Endometrial microvascular endothelial cells (primary cell): Measurements from ENCODE around the gene FAM234B. TPM values are rescaled to one million over a fixed set of nuclear protein-coding genes. Genes with fewer than 3 reads are reported as not detected.

Experiments used
- in situ Hi-C: cut with HindIII; loops from 2 replicates; pipeline ENCODE4 v1.10.0; 2017; ENCODE audit warnings: low sequenced_read_pairs, low pct_unique_long_range_greater_than_20kb; ENCODE audit errors: inconsistent ontology term
- total RNA-seq: library from RNA; depleted of rRNA; stranded (reverse); fragments of >200 nt; gene quantifications from one replicate; pipeline ENCODE4 v1.2.3, GENCODE V29; 2015; ENCODE audit errors: inconsistent ontology term

The FAM234B gene
- 10.3 TPM for total RNA-seq

- in situ Hi-C loops = no loop called here
Observed at GRCh38 chr12:13044002-13044905, at the start of gene FAM234B. Gene FAM234B, plus strand, starts transcription at chr12:13044381. Its CDS starts 23 bp downstream, at chr12:13044404.

GRCh38 chr12:12995088-12995487 is 49.1 kb upstream of the FAM234B start:
- in situ Hi-C loops = loop anchor here (25.0 kb wide), 1 partner anchor 158 kb away; no protein-coding TSS in a partner anchor

DNA sequence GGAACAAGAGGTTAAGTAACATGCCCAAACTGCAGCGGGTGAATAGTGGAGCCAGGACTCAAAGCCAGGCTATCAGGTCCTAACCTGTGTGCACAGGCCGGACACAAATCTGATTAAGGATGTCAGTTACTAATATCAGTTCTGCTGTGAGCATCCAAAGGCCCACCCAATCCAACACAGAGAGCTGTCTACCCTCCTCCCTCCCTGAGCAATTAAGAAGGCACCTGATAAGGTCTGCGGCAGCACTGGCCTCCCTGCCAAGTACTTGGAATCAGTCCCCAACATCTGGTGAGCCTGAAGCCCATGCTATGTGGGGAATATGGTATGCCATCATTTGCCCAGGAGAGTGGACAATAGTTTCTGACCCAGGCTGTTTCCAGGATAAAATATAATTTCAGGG is 48.0 kb upstream of the FAM234B start:
- in situ Hi-C loops = loop anchor here (25.0 kb wide), 1 partner anchor 159 kb away; no protein-coding TSS in a partner anchor

GRCh38 chr12:12997156-12997555 is 47.0 kb upstream of the FAM234B start:
- in situ Hi-C loops = loop anchor here (25.0 kb wide), 1 partner anchor 160 kb away; no protein-coding TSS in a partner anchor

GRCh38 chr12:12997734-12998133 is 46.4 kb upstream of the FAM234B start:
- in situ Hi-C loops = loop anchor here (25.0 kb wide), 1 partner anchor 160 kb away; no protein-coding TSS in a partner anchor

GRCh38 chr12:12998248-12998647 is 45.9 kb upstream of the FAM234B start:
- in situ Hi-C loops = loop anchor here (25.0 kb wide), 1 partner anchor 161 kb away; no protein-coding TSS in a partner anchor

DNA sequence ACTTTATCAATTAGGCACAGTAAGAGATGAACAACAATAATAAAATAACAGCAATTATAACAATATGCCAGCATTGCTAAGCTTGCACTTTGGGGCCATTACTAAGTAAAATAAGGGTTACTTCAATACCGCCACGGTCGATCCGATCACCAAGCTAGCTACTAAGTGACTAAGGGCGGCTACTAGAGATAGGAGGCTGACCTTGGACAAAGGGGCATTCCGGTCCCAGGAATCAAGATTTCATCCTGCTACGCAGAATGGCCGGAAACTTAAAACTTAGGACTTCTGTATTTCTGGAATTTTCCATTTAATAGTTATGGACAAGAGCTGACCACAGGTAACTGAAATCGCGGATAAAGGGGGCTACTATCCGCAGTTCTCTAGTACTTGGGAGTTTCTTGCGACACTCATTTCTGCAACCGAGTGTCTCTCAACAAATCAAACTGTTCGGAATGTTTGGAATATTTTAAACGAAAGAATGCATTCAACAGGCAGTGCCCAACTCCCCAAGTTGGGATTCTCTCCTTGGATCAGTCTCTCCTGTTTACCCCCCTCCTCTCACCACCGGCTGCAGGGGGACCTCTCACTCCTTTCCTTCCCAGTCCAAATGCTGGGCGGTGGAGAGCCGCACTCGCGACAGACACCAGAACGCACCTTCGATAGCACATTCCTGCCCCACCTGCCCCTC is 44.8 kb upstream of the FAM234B start:
- in situ Hi-C loops = loop anchor here (25.0 kb wide), 1 partner anchor 162 kb away; no protein-coding TSS in a partner anchor

DNA sequence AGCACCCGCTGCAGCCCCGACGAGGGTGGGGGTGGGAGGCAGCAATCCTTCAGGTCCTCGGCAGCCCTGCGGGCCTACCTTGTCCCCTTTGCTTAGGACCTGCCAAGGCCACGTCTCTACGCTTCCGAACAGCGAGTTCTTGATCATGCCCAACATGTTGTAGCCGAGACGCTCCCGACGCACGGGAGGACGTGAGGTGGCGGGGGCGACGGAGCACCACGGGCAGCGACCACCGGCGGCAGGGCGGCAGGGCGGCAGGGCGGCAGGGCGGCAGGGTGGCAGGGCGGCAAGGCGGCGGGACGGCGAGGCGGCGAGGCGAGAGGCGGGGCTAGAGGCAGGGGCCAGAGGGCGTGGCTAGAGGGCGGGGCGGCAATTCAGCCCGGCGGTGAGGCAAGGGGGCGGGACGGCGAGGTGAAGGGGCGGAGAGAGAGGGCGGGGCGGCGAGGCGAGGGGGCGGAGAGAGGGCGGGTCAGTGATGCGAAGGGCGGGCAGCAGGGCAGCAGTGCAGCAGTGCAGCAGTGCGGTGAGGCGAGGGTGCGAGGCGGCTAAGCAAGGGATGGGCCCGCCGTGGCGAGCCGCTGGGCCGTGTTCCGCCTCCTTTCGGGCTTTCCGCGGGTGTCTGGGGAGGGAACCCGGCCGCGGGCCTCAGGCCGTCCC is 44.1 kb upstream of the FAM234B start, which contains the start of gene HEBP1:
TSS of gene HEBP1 (minus strand) at position 307 of the 657 bp plus-strand sequence. CDS start at position 156, 151 bp downstream.
- in situ Hi-C loops = loop anchor here (25.0 kb wide), 2 partner anchors 163 to 212 kb away; no protein-coding TSS in a partner anchor

GRCh38 chr12:13000616-13000924 is 43.6 kb upstream of the FAM234B start:
- in situ Hi-C loops = loop anchor here (25.0 kb wide), 1 partner anchor 212 kb away; no protein-coding TSS in a partner anchor

- in situ Hi-C loops = loop anchor here (25.0 kb wide), 1 partner anchor 211 kb away; no protein-coding TSS in a partner anchor
Observed at GRCh38 chr12:13000925-13001774, 43.0 kb upstream of the FAM234B start.

- in situ Hi-C loops = loop anchor here (25.0 kb wide), 1 partner anchor 211 kb away; no protein-coding TSS in a partner anchor
Observed at GRCh38 chr12:13001775-13002040, 42.5 kb upstream of the FAM234B start.

GRCh38 chr12:13002301-13003097 is 41.7 kb upstream of the FAM234B start:
- in situ Hi-C loops = loop anchor here (25.0 kb wide), 1 partner anchor 210 kb away; no protein-coding TSS in a partner anchor

- in situ Hi-C loops = loop anchor here (25.0 kb wide), 1 partner anchor 208 kb away; no protein-coding TSS in a partner anchor
Observed at GRCh38 chr12:13004361-13004760, 39.8 kb upstream of the FAM234B start.

DNA sequence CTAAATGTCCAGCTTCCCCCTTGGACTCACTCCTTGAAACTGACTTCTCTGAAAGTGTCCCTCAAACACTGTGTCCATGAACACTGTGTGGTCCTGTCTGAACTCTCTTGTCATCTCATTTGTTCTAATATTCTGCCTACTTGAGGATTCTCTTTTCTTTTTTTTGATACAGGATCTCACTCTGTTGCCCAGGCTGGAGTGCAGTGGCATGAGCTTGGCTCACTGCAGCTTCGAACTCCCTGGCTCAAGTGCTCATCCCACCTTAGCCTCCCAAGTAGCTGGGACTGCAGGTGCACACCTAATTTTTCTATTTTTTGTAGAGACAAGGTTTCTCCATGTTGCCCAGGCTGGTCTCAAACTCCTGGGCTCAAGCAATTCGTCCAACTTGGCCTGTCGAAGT is 39.2 kb upstream of the FAM234B start:
- in situ Hi-C loops = loop anchor here (25.0 kb wide), 1 partner anchor 207 kb away; no protein-coding TSS in a partner anchor

DNA sequence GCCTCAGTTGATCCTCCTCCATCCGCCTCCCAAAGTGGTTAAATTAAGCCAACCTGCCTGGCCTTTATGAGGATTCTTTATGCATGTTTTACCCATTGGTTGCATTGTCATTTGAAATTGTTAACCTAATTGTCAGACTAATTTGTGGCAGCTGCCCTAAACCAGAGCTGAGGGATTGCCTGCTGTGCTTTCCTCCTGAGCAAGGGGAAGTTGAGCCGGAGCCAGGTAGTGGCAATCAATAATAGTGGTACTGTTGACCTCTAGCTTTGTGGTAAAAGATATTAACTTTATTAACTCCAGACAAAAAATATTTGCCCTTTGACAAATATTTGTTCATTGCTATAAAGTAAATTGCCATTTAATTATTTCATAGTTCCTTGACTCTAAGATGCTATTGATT is 38.5 kb upstream of the FAM234B start:
- in situ Hi-C loops = loop anchor here (25.0 kb wide), 1 partner anchor 207 kb away; no protein-coding TSS in a partner anchor

DNA sequence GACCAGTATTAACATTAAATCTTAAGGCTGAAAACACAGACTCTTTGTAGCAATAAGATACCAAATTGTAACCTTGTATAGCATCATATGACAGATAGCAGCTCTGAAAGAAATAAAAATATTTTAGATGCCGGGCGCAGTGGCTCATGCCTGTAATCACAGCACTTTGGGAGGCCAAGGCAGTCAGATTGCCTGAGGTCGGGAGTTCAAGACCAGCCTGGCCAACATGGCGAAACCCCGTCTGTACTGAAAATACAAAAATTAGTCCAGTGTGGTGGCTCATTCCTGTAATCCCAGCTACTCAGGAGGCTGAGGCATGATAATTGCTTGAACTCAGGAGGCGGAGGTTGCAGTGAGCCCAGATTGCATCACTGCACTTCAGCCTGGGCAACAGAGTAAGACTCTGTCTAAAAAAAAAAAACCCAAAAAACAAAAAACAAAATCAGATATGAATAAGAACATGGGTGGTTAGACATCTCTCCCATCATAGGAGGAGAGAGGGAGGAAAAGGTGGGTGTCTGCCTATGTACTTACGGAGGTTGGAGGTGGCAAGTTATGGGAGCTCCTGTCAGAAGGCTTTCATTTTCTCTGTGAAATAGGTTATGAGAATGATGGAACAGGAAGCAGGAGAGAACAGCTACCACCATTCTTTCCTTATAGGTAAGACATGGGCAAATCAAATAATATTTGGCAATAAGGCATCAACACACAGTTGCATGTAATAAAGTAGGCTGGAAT is 36.5 kb upstream of the FAM234B start:
- in situ Hi-C loops = loop anchor here (25.0 kb wide), 1 partner anchor 205 kb away; no protein-coding TSS in a partner anchor
